OCI-LY7 (cell line): ENCODE data around the gene ZNF679.

ENCODE experiments used
- EZH2phosphoT487 ChIP-seq: fragments of 200-600 bp; sonication (generic); IDR thresholded peaks from 2 replicates; pipeline ENCODE4 v1.6.1; 2018; ENCODE audit warnings: low read depth, borderline replicate concordance, mild to moderate bottlenecking, mixed run types, antibody characterized with exemption, low read length, moderate library complexity, mixed read lengths
- TF ChIP-seq, protein P1 (sequence below): fragments of 200-600 bp; sonication (generic); conservative IDR thresholded peaks from 2 replicates; pipeline ENCODE4 v1.5.1; 2014; ENCODE audit warnings: mild to moderate bottlenecking, antibody characterized with exemption, low read length, moderate library complexity, mixed read lengths

DNA sequence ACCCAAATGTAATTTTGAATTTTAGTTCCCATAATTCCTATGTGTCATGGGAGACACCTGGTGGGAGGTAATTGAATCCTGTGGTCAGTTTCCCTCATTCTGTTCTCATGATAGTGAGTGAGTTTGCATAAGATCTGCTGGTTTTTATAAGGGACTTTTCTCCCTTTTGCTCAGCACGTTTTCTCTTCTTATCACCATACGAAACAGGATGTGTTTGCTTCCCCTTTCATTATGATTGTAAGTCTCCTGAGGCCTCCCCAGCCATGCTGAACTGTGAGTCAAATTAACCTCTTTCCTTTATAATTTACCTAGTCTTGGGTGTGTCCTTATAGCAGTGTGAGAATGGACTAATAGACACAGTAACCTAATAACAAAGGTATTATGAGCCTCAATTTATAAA, 49.4 kb downstream of the ZNF679 start:
- TF ChIP-seq, protein P1, sequence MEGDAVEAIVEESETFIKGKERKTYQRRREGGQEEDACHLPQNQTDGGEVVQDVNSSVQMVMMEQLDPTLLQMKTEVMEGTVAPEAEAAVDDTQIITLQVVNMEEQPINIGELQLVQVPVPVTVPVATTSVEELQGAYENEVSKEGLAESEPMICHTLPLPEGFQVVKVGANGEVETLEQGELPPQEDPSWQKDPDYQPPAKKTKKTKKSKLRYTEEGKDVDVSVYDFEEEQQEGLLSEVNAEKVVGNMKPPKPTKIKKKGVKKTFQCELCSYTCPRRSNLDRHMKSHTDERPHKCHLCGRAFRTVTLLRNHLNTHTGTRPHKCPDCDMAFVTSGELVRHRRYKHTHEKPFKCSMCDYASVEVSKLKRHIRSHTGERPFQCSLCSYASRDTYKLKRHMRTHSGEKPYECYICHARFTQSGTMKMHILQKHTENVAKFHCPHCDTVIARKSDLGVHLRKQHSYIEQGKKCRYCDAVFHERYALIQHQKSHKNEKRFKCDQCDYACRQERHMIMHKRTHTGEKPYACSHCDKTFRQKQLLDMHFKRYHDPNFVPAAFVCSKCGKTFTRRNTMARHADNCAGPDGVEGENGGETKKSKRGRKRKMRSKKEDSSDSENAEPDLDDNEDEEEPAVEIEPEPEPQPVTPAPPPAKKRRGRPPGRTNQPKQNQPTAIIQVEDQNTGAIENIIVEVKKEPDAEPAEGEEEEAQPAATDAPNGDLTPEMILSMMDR, result no peak
- TF ChIP-seq EZH2phosphoT487, result no peak
